HG03060 (cell line): ENCODE data around the gene MPL.

Source experiments
- ATAC-seq: cut with Tn5 transposase; IDR thresholded peaks from one replicate; pipeline ENCODE4 v1.9.1; 2021; ENCODE audit warnings: low read depth, moderate number of reproducible peaks; ENCODE audit not compliant: unreplicated experiment

The MPL gene

DNA sequence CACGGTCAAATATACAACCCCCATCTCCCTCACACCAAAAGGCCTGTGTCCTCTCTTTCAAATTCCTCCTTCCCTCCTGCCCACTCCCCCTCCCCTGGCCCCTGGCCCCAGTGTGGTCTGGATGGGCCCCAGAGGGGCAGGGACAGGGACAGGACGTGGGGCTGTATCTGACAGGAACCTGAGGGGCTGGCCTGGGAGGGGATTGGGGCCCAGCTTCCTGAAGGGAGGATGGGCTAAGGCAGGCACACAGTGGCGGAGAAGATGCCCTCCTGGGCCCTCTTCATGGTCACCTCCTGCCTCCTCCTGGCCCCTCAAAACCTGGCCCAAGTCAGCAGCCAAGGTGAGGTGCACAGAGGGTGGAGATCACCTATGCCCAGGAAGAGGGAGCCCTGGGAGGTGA is at the start of gene MPL:
Gene MPL, plus strand, starts transcription at position 231 of the 400 bp plus-strand sequence. Its CDS starts 31 bp downstream, at position 262.
- no peak for ATAC-seq

GRCh38 chr1:43288058-43288784 is 49.4 kb upstream of the MPL start:
- no peak for ATAC-seq

DNA sequence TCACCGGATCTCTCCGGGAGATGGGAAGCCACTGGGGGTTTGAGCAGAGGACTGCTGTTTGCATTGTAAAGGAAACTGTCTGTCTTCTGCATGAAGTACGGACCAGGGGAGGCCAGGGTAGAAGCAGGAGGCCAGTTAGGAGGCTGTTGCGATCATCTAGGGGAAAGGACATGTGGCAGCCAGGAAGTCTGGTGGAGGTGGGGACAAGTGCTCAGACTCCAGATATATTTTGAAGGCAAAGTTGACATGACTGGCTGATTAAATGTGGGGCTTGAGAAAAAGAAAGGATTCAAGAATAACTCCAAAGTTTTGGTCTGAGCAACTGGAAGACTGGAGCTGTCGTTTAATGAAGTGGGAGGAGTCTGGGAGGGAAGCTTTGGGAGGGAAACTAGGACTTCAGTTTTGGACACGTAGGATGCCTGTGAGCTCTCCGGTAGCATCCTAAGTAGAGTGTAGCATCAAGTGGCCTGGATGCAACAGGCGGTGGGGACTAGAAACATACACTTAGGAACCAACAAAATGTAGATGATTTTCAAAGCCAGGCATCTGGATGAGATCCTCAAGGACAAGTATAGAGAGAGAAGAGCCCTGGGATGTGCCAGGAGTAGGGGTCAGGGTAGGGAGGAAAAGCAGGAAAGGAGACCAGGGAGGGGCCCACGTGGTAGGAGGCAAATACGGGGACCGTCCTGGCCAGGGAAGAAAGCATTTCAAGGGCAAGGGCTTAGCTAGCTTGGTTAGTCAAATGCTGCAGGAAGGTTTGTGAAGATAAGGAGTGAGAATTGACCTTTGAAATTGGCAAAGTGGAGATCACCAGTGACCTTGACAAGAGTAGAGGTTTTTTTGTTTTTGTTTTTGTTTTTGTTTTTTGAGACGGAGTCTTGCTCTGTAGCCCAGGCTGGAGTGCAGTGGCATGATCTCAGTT is 48.6 kb upstream of the MPL start:
- ATAC-seq: no peak

GRCh38 chr1:43292216-43292615 is 45.4 kb upstream of the MPL start:
- no peak for ATAC-seq

DNA sequence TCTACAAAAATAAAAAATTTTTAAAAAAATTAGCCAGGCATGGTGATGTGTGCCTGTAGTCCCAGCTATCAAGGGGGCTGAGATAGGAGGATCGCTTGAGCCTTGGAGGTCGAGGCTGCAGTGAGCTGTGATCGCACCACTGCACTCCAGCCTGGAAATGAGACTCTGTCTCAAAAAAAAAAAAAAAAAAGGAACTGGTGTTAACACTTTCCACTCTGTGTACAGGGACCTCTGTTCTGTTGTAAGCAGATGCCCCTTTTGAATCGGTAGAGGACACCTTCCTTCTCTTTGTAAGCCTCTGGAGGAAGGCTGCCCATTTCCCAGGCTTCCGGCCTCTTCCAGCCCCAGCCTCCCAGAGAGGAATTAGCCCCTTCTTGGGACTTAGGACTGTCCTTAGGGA is 44.9 kb upstream of the MPL start:
- no peak for ATAC-seq

GRCh38 chr1:43293176-43293575 is 44.4 kb upstream of the MPL start:
- ATAC-seq: no peak

- no peak for ATAC-seq
These were observed 43.5 kb upstream of the MPL start for GRCh38 chr1:43293896-43294760.

DNA sequence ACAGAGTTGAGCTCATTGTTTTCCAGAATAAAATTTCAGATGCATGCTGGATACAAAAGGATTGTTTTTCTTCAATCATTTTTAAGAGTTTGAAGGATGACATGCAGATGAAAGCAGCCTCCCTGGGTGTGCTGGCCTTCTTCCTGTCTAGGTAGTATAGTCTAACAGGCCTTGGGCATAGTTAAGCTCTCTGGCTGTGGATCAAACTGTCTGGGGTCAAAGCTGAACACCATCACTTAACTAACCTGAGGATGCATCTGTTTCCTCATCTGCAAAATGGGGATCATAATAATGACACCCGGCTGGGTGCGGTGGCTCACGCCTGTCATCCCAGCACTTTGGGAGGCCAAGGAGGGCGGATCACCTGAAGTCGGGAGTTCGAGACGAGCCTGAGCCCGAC is 42.9 kb upstream of the MPL start:
- ATAC-seq: no peak

DNA sequence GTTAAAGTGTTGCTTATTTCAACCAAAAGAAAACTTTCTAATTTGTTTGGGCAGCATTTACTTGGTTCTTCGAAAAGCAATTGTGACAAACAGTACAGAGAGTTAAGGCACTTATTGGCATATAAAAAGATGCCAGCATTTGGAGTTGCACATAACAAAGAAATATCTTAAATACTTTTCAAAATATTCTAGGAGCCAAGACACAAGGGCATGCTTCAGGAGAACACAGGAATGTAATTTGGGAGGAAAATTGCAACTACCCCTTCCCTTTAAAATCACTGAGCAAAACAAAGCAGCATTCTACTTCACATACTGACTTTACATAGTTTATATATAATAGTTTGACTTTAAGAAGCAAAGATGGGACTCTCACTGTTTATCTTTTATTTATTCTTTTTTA is 41.4 kb upstream of the MPL start:
- no peak for ATAC-seq

- no peak for ATAC-seq
These were observed 39.6 kb upstream of the MPL start for GRCh38 chr1:43298055-43298454.

DNA sequence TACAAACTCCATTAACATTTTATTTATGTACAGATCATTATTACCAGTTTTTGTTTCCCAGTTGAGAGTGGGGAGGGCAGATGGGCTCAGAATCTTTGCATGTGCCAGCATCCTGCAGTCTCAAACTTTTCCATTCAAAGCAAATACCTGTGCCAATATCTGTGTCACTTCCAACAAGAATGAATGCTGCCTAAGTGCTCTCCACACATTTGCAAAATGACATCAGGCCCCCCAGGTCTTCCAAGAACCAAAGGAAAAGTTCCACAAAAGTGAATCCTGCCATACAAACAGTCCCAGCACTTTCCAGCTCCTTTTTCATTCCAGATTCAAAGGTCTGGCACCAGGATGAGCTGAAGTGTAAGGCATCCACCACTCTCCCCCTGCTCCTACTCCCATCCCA is 38.5 kb upstream of the MPL start:
- no peak for ATAC-seq

DNA sequence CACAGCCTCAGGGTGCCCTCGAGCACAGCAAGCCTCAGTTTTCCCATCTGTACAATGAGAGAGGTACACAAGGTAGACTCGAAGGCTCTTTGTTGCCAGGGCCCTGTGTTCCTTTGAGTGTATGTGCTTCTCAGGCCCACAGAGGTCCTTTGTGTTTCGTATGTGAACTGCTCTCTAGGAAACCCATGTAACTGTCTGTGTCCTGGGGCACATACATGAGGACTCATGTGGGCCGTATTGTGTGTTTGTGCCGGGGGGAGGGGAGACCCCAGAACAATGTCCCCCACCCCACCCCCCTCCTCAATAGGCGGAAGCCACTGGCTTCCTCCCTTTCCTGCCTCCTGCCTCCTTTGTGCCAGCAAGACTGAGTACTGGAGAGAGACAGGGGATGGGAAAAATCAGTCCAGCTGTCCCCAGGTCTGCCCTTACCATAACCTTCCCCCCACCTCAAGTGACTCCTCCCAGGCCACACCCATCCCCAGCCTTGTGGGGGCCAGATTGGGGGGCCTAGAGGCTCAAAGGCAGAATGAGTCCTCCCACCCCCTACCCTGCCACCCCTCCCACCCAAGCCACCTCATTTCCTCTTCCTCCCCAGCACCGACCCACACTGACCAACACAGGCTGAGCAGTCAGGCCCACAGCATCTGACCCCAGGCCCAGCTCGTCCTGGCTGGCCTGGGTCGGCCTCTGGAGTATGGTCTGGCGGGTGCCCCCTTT is 37.1 kb upstream of the MPL start, which contains the start of gene TIE1:
Gene TIE1, plus strand, starts transcription at position 605 of the 717 bp plus-strand sequence. Its CDS starts 90 bp downstream, at position 695.
- ATAC-seq: no peak

DNA sequence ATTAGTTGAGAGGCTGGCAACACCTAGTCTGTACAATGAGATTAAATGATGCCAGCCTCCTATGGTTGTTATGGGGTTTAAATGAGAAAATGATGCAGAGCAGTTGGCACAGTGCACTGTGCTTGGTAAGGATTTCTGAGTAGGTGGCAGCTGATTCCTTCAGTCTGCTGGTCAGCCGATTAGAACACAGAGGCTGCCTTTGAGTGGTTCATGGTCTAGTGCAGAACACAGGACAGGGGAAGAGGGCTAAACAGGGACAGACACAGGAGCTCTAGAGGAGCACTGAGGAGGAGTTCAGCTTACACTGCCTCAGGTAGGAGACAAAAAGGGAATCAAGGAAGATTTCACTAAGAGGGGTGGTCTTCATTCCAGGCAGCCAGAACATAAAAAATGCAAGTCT is 35.4 kb upstream of the MPL start:
- ATAC-seq: no peak

DNA sequence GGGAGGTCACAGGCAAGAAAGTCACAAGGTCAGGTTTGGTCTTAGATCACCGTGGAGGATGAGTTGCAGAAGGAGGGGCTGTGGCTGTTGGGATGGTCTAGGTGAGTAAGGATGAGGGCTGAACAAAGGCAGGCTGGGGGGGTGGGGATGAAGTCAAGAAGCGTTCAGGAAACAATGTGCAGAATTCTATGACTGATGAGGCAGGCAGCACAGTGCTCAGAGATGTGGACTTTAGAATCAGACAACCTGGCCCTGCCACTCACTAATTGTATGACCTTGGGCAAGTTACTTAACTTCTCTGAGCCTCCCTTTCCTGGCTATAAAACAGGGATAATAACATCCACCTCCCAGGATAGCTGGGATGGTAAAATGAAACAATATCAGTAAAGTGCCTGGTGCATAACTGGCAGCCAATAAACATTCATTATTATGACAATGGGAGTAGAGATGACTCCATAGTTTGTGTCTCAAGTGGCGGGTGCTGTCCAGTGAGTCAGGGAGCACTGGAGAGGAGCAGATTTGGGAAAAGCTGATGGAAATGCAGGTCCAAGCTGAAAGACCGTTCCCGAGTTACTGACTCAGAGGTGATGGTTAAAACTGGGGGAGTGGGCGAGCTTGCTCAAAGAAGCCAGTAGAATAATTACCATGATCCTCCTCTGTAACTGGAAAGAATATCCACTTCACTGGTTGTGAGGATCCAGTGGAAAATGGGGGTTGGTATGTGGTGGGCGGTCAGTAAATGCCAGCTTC is 34.7 kb upstream of the MPL start:
- no peak for ATAC-seq

- ATAC-seq: no peak
These were observed 33.9 kb upstream of the MPL start for GRCh38 chr1:43303471-43304313.

GRCh38 chr1:43304314-43304681 is 33.3 kb upstream of the MPL start:
- no peak for ATAC-seq

DNA sequence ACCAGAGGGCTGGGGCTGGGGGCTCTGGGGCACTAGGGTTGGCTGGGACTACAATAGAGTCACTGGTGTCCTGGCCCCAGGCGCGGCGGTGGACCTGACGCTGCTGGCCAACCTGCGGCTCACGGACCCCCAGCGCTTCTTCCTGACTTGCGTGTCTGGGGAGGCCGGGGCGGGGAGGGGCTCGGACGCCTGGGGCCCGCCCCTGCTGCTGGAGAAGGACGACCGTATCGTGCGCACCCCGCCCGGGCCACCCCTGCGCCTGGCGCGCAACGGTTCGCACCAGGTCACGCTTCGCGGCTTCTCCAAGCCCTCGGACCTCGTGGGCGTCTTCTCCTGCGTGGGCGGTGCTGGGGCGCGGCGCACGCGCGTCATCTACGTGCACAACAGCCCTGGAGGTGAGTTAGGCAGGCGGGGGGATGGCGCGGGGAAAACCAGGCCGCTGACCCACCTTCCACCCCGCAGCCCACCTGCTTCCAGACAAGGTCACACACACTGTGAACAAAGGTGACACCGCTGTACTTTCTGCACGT is 32.8 kb upstream of the MPL start:
- no peak for ATAC-seq

DNA sequence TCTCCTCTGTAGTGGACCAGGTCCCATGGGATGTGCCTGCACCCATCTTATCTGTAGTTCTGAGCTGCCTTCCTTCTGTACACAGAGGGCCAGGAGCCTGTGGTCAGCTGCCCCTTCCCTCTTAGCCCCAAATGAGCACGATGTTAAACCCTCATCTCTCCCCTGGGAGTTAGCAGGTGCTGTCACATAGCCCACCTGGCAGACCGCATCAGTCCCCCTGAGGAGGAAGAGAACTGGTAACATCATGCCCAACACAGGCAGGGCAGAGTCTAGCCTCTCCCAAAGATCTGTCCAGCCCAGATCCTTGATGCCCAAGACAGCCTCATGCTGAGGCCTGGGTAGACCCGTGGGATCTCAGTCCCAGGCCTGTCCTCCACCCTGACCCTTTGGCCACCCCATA is 32.2 kb upstream of the MPL start:
- no peak for ATAC-seq
